GM21717 (cell line): ENCODE data around the gene CLRN2.

ENCODE experiments used
- ATAC-seq: cut with Tn5 transposase; IDR thresholded peaks from one replicate; pipeline ENCODE4 v1.9.1; 2021; ENCODE audit warnings: mild to moderate bottlenecking, moderate library complexity; ENCODE audit not compliant: unreplicated experiment

CLRN2 gene, protein sequence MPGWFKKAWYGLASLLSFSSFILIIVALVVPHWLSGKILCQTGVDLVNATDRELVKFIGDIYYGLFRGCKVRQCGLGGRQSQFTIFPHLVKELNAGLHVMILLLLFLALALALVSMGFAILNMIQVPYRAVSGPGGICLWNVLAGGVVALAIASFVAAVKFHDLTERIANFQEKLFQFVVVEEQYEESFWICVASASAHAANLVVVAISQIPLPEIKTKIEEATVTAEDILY

DNA sequence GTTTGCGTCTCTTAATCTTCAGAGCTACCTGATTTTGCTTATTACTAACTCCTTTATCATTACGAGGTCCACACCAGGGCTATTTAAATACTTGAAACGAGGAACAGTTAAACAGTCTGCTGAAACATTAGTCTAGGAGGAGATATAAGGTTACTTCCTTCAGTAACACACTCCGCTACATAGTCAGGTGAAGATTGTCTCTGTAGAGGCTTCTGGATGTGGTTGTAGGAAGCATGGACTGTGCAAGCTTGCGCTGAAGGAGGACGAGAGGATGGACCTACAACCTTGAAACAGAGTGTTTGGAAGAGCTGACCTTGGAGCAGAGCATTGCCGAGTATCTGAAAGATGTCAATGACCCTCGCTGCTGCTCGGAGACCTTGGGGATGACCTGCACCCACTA, at the start of gene CLRN2:
Gene CLRN2, plus strand, starts transcription at position 301 of the 400 bp plus-strand sequence. CDS start 102 bp downstream, outside the sequence.
- ATAC-seq = no peak

DNA sequence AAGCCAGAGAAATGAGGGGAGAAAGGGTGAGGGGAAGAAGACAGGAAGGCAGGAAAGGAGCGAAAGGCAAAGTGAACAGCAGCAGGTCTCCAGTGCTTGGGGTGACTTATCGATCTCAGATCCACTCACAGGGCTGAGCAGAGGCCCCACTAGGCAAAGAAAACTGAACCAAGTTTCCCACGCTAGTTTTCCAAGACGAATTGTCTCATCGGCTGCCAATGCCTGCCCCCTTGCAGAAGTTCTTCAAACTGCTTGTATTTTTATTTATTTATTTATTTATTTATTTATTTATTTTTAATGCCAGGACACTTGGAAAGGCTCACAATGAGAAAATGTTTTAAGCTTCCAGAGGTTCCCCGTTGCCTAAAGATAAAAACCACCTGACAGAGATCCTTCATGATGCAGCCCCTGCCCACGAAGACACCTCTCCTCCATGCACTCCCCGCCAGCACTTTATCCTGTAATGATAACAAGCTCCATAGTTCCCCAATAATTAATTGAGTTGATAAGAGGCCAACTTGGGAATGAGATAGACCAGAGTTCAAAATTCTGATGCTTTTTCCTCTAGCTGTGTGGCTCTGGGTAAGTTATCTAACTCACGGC, 46.2 kb upstream of the CLRN2 start:
- no peak for ATAC-seq

DNA sequence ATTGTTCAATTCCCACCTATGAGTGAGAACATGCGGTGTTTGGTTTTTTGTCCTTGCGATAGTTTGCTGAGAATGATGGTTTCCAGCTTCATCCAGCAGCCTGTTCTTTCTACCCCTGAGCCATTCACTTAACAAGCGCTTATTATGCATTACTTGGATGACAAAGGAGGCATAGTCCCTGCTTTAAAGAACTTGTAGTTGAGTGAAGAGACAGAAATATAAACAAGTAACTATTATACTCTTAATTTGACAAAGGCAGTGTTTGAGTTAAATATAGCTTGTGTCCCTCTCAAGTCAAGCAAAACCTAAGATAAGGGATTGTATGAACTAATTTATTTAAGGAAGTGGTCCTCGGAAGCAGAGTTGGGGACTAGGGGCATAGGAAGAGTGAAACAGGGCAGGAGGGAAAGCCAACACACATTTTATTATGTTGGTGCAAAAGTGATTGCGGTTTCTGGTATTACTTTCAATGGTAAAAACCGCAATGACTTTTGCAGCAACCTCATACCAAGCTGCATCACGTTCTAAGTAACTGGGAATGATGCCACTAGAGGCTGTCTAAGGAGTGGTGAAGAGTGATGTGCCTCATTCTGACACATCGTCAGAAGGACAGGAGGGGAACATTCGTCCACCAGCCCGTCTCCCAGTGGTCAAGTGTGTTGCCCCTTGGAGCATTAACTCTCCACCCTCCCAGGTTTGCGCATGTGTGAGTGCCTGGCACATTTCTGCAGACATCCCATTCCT, 44.9 kb upstream of the CLRN2 start:
- no peak for ATAC-seq

GRCh38 chr4:17475481-17475880, 39.5 kb upstream of the CLRN2 start:
- no peak for ATAC-seq

DNA sequence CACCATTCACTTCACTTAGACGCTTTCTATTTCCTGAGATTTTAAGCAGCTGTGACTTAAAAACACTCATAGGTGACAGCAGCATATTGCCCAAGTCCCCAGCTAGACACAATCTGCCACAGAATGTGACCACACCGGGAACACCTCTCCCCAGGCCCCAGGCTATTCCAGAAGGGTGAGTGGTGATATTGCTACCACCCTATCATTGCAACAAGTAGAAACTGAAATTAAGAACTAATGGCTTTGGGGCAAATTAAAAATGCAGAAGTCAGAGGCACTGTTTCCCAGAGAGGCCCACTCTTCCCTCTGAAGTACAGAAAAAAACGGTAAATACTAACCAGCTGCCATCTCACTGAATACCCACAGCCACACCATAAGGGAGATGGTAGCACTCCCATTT, 38.1 kb upstream of the CLRN2 start:
- no peak for ATAC-seq

DNA sequence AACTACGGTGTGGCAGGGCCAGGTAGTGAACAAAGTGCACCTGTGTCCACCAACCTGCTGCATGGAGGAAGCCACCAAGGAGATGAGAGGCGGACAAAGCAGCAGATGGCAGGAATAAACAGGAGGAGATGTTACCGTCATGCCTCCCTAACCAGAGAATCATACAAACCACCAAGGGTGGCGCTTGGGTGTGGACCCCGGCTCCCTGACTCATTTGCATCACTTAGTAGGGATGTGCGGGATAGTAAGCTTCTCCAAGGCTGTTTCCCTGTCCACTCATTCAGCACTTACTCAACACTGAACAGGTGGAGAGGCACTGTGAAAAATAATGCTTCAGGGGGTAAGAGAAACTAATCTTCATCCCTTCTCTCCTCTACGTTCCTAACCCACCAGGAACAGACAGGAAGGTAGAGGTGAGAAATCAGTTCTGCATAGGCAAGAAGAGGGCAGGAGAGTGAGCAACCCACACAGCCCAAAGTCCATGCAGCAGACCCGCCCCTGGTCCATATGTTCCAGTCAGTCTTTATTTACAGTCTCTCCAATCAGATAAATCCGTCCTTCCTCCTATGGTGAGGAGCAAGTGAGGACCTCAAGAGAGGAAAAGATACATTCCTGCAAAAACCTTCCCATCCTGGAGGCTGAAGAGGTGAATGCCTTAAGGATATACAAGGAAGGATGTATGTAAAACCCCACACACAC, 37.0 kb upstream of the CLRN2 start:
- no peak for ATAC-seq

DNA sequence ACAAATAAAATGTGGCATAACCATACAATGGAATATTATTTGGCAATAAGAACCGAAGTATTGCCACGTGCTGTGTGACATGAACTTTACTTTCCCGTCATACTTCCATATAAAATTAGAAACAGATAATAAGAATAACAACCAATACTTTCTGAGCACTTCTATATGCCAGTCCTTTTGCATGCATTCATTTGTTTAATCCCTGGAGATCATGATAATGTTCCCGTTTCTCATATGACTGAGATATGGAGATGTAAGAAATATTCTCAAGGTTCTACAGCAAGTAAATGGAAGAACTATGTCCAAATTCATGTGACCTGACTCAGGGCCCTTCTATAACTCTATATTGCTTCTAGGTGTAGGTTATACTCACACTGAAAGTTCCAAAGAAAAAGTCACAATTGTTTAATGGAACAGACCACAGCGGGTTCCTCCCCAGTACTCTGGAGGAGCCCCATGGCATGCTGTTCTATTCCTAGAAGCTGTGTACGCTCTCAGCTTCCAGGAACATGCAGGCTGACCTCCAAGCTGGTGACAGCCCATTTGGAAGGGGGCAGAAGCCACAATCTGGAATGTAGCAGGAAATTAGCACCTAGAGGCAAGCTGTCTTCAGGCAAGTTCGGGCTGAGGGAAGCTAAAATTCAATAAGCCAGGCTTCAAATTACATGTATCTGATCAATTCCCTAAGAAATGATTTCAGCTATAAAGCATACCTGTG, 34.6 kb upstream of the CLRN2 start:
- ATAC-seq = no peak

DNA sequence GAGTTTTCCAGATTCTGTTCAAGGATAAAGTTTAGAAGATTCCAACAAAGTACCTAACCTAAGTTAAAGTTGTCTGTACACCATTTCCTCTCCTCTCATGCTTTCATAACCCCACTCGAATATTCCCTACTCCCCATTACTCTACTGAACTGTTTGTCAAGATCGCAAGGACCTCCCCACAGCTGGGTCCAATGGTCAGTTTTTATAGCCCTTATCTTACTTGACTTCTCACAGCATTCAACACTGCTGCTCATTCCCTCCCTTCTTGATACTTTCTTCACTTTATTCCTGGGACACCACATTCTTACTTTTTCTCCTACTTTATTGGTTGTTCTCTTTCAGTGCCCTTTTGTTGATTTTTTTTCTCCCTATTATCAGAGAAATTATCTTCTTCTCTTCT, 34.0 kb upstream of the CLRN2 start:
- ATAC-seq = no peak

DNA sequence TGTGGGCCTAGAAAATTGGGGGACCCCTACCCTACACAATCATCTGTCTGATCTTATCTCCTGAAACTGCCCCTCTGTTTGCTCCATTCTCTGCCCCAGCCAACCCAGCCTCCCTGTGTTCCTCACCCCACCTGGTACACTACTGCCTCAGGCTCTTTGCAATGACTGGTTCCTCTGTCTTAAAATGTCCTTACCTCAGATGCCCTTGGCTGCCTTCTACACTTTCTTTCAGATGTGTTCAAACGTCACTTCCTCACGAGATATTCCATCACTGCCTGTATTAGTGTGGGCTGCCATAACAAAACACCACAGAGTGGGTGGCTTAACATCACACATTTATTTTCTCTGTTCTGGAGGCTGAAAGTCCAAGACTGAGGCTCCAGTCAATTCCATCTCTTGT, 32.2 kb upstream of the CLRN2 start:
- no peak for ATAC-seq

DNA sequence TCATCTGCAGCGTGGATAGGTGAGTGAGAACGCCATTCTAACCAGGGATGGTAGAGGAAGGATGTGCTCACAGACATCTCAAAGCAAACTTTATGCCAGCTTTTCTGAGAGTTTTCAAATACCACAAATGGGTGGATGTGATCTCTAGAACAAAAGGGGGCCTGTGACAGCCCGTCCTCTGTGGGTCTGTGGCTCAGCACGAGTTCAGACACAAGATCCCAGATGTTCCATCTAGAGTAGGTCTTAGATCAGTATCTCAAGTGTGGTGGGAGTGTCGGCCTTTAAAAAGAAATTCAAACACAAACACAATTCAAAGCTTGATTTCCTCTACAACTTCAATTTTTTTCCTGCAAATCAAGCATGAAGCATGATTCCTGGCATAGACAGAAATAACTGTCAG, 25.8 kb upstream of the CLRN2 start:
- ATAC-seq = no peak

GRCh38 chr4:17489721-17490120, 25.2 kb upstream of the CLRN2 start:
- no peak for ATAC-seq

GRCh38 chr4:17490575-17491059, 24.3 kb upstream of the CLRN2 start:
- ATAC-seq = no peak

GRCh38 chr4:17491196-17491595, 23.8 kb upstream of the CLRN2 start:
- no peak for ATAC-seq

DNA sequence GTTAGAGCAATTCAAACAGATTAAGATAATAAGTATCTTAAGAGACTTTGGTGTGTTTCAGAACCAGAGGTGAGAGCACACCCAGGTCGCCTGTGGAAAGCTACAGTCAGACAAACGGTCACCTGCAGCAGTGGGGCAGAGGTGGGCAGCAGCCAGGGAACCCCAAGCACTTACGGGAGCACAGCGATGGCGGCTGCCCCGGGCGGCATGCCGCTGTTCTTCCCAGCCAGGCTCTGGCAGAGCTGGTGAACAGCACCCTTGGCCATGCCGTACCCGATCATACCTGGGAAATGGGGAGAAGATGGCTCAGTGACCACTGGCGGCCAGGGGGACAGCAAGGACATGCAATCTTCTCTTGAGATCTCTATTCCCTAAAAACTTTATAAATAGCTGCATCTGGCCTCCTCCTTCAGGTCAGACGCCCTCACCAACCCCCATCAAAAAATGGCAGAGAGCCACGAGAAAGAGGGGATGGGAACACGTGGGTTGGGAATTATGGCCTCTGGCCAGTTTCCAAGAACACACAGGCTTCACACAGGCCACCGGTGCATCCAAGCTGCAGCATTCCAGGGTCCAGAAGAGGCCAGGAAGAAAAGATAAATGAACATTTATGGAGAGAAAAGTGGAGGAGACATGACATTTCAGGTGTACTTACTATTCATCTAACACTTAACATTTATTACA, 22.8 kb upstream of the CLRN2 start:
- ATAC-seq = no peak

GRCh38 chr4:17492876-17493275, 22.1 kb upstream of the CLRN2 start:
- ATAC-seq = no peak

GRCh38 chr4:17493619-17494018, 21.3 kb upstream of the CLRN2 start:
- ATAC-seq = no peak

DNA sequence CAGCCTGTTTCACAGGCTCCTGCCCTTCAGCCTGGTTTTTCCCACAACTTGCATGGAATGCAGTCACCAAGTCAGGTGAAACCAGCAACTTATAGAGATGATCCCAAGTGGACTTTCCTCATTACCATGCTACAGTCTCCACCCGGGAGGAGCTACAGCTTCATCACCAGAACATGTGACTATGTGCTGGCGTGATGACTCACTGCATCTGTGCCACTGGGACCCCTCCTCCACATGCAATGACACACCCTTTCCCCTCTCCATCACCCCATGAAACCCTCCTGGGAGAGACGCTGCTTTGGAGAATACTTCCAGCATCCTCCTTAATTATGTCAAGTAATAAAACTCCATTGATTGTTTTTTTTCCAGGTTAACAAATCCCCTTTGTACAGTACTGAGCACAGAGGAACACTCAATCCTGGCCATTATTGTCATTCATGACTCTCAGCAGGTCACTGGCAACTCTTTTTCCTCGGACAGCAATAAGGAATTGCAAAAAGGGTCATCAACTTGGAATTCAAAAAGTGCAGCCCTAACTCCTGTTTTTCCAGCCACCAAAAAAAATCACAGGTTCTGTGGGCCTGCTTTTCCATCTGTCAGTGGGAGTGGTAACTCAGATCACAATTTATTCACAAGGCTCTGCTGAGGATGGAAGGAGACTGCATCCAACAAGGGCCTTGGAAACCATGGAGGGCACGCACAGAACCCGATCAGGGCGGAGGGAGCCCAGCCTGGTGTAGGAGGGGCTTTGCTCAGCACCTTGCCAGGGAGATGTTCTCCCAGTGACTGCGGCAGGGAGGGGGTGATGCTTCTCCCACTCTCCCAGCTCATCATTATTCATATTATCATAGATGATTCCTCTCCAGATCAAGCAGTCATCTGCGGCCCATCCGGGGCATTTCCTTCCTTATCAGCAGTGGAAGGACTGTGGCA, 20.4 kb upstream of the CLRN2 start:
- ATAC-seq = no peak

DNA sequence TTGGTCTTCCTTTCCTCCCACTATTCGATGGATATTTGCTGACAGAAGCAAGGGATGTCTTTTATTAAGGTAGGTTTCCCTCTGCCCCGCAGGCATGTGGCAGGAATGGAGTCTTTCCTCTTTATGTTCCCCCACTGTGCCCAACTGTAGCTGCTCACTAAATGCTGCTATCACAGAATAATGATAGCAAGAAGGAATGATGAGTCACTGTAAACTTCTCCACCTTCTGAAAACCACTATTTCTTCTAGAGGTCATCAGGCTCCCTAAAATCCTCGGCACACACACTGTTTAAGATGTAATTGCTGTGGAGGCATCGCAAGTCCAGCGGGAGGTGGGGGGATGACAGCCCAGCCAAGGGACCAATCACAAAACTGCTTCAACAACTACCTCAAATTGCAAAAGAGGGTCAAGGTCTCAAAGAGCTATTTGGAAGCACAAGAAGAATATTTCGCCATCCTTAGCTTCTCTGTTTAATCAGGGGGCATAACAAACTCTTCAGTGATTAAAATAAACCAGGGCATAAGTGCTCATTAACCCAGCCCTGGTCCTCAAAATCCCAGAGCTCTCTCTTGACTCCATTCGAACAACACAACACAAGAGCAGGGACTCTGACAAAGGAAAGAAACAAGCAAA, 17.0 kb upstream of the CLRN2 start:
- ATAC-seq = no peak

DNA sequence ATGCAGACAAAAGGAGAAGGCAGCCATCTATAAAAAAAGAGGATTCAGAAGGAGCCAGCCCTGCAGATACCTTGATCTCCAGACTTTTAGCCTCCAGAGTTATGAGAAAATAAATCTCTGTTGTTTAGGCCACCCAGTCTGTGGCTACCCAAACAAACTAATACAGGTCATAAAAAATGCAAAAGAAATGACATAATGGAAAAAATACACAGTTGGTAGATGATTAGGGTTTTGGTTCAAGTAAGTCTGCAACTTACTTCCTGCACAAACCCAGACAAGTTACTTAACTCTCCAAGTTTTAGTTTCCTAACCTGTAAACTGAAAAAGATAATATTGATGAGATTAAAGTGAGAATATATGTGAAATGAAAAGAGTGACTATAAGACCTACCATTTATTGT, 14.4 kb upstream of the CLRN2 start:
- no peak for ATAC-seq
